Uterus (tissue), 4 donors: ENCODE results near the gene GPR52. TPM values are rescaled to one million over a fixed set of nuclear protein-coding genes. Genes with fewer than 3 reads are reported as not detected.
A peak's percentile ranks its signal among the peaks of the same experiment; 100 is the strongest.

Source experiments
- DNase-seq, 2 donors: peaks; one replicate each; pipeline ENCODE4 v3.0.0-alpha.2; 2019 to 2020
- H3K27ac ChIP-seq, 2 donors: fragments of 200-600 bp; sonication (generic); 1 replicate in 1 of 2; 2 replicates in 1 of 2; pipeline ENCODE4 v1.5.1; 2016 to 2018
- H3K27me3 ChIP-seq, 2 donors: fragments of 200-600 bp; sonication (generic); one replicate each; pipeline ENCODE4 v1.5.1; 2018 to 2019; ENCODE audit warnings: control low read depth in 1 of 2
- H3K36me3 ChIP-seq, 2 donors: fragments of 200-600 bp; sonication (generic); one replicate each; pipeline ENCODE4 v1.5.1; 2019; ENCODE audit warnings: control low read depth in 1 of 2
- H3K4me1 ChIP-seq, 2 donors: fragments of 200-600 bp; sonication (generic); one replicate each; pipeline ENCODE4 v1.5.1; 2018 to 2019; ENCODE audit warnings: control low read depth in 1 of 2
- H3K4me3 ChIP-seq, 2 donors: fragments of 200-600 bp; sonication (generic); 1 replicate in 1 of 2; 2 replicates in 1 of 2; pipeline ENCODE4 v1.5.1; 2018 to 2019; ENCODE audit warnings: mild to moderate bottlenecking in 1 of 2
- H3K9me3 ChIP-seq, 2 donors: fragments of 200-600 bp; sonication (generic); one replicate each; pipeline ENCODE4 v1.5.1; 2019; ENCODE audit warnings: control low read depth in 1 of 2
- CTCF ChIP-seq, 4 experiments: fragments of 200-600 bp in 2 of 4; fragments of 450-650 bp in 2 of 4; sonication (generic) in 2 of 4; IDR thresholded peaks; one replicate each; pipeline ENCODE4 v1.5.1; 2016 to 2019; ENCODE audit warnings: antibody characterized with exemption in 4 of 4, mild to moderate bottlenecking in 2 of 4, moderate library complexity in 1 of 4
- POLR2A ChIP-seq, 2 donors: fragments of 450-650 bp; IDR thresholded peaks; one replicate each; pipeline ENCODE4 v1.6.1; 2016; ENCODE audit warnings: antibody characterized with exemption in 2 of 2, mild to moderate bottlenecking in 1 of 2, moderate library complexity in 1 of 2
- intact Hi-C: fragments of 100-400 bp; cut with DNase I; formaldehyde crosslinking; loops from one replicate; pipeline ENCODE4 v1.15.1; 2023; ENCODE audit warnings: low total_unique reads
- total RNA-seq, 4 donors: library from RNA; depleted of rRNA in 3 of 4; stranded (reverse); fragments of >200 nt in 3 of 4; gene quantifications; one replicate each; pipeline versions ENCODE4 v1.1.0 to v1.2.4, GENCODE V29; 2014 to 2023
- donor health status: DM: yes; HTN: yes; CAD: no.

Gene GPR52
- total RNA-seq, 4 donors from 2014 or later = 4.1 to 4.4 TPM; not detected in 2

GRCh38 chr1:174428739-174429138 is 19.0 kb upstream of the GPR52 start:
- intact Hi-C loops = no loop called here
- H3K36me3 ChIP-seq = no peaks in the 10 kb centered on the region
- H3K27ac ChIP-seq = no peak overlapping the region
- H3K4me3 ChIP-seq = no peak overlapping the region
- no peaks in the 10 kb centered on the region for H3K4me1 ChIP-seq
- DNase-seq = no peak
- H3K9me3 ChIP-seq = no peaks in the 10 kb centered on the region
- TF ChIP-seq CTCF (IDR thresholded peaks at IDR 0.05) = no peak
- TF ChIP-seq POLR2A (IDR thresholded peaks at IDR 0.05) = no peak
- no peaks in the 10 kb centered on the region for H3K27me3 ChIP-seq

GRCh38 chr1:174433451-174433850 is 14.3 kb upstream of the GPR52 start:
- Histone ChIP-seq H3K27me3 (no peaks in the 10 kb centered on the region), H3K9me3 (no peaks in the 10 kb centered on the region), H3K4me1 (no peaks in the 10 kb centered on the region), H3K27ac (no peak overlapping the region), H3K36me3 (no peaks in the 10 kb centered on the region), H3K4me3 (no peak overlapping the region)
- no peak for TF ChIP-seq CTCF (IDR thresholded peaks at IDR 0.05)
- no peak for TF ChIP-seq POLR2A (IDR thresholded peaks at IDR 0.05)
- DNase-seq = no peak
- intact Hi-C loops = no loop called here

GRCh38 chr1:174445351-174445750 is 2.4 kb upstream of the GPR52 start:
- H3K4me3 ChIP-seq = no peak overlapping the region
- no peaks in the 10 kb centered on the region for H3K36me3 ChIP-seq
- H3K9me3 ChIP-seq = no peaks in the 10 kb centered on the region
- DNase-seq = no peak
- no peak overlapping the region for H3K27ac ChIP-seq
- no peak for TF ChIP-seq POLR2A (IDR thresholded peaks at IDR 0.05)
- TF ChIP-seq CTCF (IDR thresholded peaks at IDR 0.05) = no peak
- H3K27me3 ChIP-seq = no peaks in the 10 kb centered on the region
- no peaks in the 10 kb centered on the region for H3K4me1 ChIP-seq
- intact Hi-C loops = no loop called here

- TF ChIP-seq CTCF (IDR thresholded peaks at IDR 0.05) (no peak), POLR2A (IDR thresholded peaks at IDR 0.05) (no peak)
- Histone ChIP-seq H3K27me3 (no peaks in the 10 kb centered on the region), H3K9me3 (no peaks in the 10 kb centered on the region), H3K4me1 (no peaks in the 10 kb centered on the region), H3K36me3 (no peaks in the 10 kb centered on the region), H3K27ac (no peak overlapping the region), H3K4me3 (no peak overlapping the region)
- DNase-seq = no peak
- intact Hi-C loops = no loop called here
Observed at GRCh38 chr1:174445817-174446216, 1.9 kb upstream of the GPR52 start.

- H3K9me3 ChIP-seq = no peaks in the 10 kb centered on the region
- H3K4me1 ChIP-seq = no peaks in the 10 kb centered on the region
- peak overlapping the region in 1 of 2 donors; percentile 5 for H3K27ac ChIP-seq
- no peak overlapping the region for H3K4me3 ChIP-seq
- DNase-seq = no peak
- H3K36me3 ChIP-seq = no peaks in the 10 kb centered on the region
- no peaks in the 10 kb centered on the region for H3K27me3 ChIP-seq
- TF ChIP-seq POLR2A (IDR thresholded peaks at IDR 0.05) (no peak), CTCF (IDR thresholded peaks at IDR 0.05) (no peak)
- intact Hi-C loops = no loop called here
Observed at GRCh38 chr1:174448531-174448883, 743 bp downstream of the GPR52 start.
